Central memory CD8-positive, alpha-beta T cell (primary cell): ENCODE measurements around the gene ZC2HC1C.
A peak's percentile ranks its signal among the peaks of the same experiment; 100 is the strongest.

Experiments
- ATAC-seq: fragments of 150-1000 bp; cut with Tn5 transposase; replicated peaks from 2 replicates; pipeline ENCODE4 v1.10.0; 2022; ENCODE audit warnings: mild to moderate bottlenecking, moderate FRiP score, moderate number of reproducible peaks; ENCODE audit not compliant: poor library complexity, severe bottlenecking; ENCODE audit errors: extremely low read depth
- DNase-seq, 2 donors: peaks; one replicate each; pipeline ENCODE4 v3.0.0; 2021; ENCODE audit warnings: low spot score in 2 of 2
- H3K27ac Mint-ChIP-seq: one replicate; pipeline ENCODE4 v1.8.0; 2022; ENCODE audit warnings: low read depth, mild to moderate bottlenecking, moderate library complexity, mixed read lengths
- H3K27me3 Mint-ChIP-seq: one replicate; pipeline ENCODE4 v1.8.0; 2022; ENCODE audit warnings: mixed read lengths
- H3K36me3 Mint-ChIP-seq: one replicate; pipeline ENCODE4 v1.8.0; 2022; ENCODE audit warnings: mild to moderate bottlenecking, moderate library complexity, mixed read lengths; ENCODE audit not compliant: insufficient read depth
- H3K4me1 Mint-ChIP-seq: one replicate; pipeline ENCODE4 v1.8.0; 2022; ENCODE audit warnings: mixed read lengths
- H3K4me3 Mint-ChIP-seq: one replicate; pipeline ENCODE4 v1.8.0; 2022; ENCODE audit warnings: mild to moderate bottlenecking, moderate library complexity, mixed read lengths
- H3K9me3 Mint-ChIP-seq: one replicate; pipeline ENCODE4 v1.8.0; 2022; ENCODE audit warnings: mixed read lengths

ZC2HC1C gene

DNA sequence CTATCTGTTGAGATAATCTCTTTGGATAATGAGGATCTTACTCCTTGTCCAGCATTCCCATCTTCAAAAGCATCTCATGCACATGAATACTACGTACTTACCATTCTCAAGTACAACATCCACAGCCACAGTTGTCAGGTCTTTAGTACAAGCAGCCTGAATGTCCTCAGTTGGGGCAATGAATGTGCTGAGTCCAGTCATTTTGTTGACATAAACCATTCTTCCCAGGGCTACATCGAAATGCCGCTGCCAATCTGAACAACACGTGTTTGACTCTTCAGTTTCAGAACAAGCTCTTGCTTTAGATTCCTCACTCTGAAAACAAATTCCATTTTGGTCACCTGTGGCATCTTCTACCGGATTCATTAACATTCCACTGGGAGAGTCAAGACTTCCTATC, 23.2 kb upstream of the ZC2HC1C start:
- DNase-seq (no peak), ATAC-seq (no peak)
- Mint-ChIP-seq H3K27ac (no peak overlapping the region), H3K36me3 (peaks cover 17% of the 10 kb centered on the region), H3K27me3 (no peaks in the 10 kb centered on the region), H3K4me3 (no peak overlapping the region), H3K4me1 (peaks cover 51% of the 10 kb centered on the region), H3K9me3 (no peaks in the 10 kb centered on the region)

DNA sequence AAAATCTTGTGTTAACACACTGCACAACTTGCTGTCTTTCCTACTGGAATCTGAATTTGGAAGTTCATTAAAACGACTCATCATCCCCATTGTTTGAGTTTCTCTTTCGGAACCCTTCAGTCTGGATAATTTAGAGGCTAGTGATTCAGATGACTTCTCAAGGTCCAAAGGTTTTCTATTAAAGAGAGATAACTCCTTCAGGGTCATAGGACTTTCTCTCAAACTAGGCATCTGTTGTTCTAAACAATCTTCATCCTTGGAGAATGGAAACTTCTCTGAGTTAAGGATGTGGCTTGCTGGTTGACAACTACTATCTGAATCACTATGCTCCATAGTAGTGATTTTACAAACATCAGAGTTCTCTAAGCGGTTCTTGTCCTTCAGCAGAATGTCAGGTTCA, 22.5 kb upstream of the ZC2HC1C start:
- H3K4me1 Mint-ChIP-seq = peaks cover 51% of the 10 kb centered on the region
- no peak overlapping the region for H3K27ac Mint-ChIP-seq
- no peak for ATAC-seq
- no peaks in the 10 kb centered on the region for H3K9me3 Mint-ChIP-seq
- no peaks in the 10 kb centered on the region for H3K27me3 Mint-ChIP-seq
- peaks cover 20% of the 10 kb centered on the region for H3K36me3 Mint-ChIP-seq
- no peak overlapping the region for H3K4me3 Mint-ChIP-seq
- DNase-seq = no peak

DNA sequence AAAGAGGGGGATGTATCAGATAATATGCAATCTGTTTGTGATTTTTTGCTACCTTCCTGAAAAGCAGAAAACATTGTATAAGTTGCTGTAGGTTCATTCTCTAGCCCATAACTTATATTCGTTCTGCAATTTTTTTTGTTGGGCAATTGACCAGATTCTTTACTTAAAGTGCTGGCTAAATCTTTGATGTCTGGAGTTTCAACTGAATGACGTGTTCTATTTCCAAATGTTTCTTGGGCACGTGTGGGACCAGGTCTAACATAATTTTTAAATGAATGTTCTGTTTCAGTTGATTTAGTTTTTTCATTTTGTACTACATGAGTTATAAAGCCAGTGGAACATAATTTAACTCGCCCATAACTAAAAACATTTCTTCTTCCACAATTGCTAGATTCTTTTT, 21.9 kb upstream of the ZC2HC1C start:
- Mint-ChIP-seq H3K36me3 (peaks cover 20% of the 10 kb centered on the region), H3K27me3 (no peaks in the 10 kb centered on the region), H3K27ac (no peak overlapping the region), H3K4me1 (peaks cover 51% of the 10 kb centered on the region), H3K4me3 (no peak overlapping the region), H3K9me3 (no peaks in the 10 kb centered on the region)
- ATAC-seq (no peak), DNase-seq (no peak)

DNA sequence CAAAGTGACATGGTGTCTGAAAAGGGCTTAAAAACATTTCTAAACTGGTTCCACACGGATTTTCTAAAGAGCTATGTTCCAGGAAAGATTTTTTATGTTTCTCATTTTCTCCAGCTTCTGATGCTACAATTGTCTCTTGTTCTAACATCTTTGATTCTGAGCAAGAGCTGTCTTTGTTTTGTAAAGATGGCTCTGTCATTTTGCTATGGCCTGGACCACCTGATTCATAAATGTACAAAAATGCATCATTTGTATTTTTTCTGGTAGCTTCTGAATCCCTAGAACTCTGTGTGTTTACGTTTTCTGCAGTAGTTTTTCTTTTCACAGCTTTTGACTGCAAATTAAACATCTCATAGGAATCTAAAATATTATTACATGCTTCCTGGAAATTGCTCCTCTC, 21.3 kb upstream of the ZC2HC1C start:
- Mint-ChIP-seq H3K9me3 (no peaks in the 10 kb centered on the region), H3K4me1 (peaks cover 50% of the 10 kb centered on the region), H3K27ac (no peak overlapping the region), H3K4me3 (no peak overlapping the region), H3K27me3 (no peaks in the 10 kb centered on the region), H3K36me3 (peaks cover 21% of the 10 kb centered on the region)
- ATAC-seq (no peak), DNase-seq (no peak)

DNA sequence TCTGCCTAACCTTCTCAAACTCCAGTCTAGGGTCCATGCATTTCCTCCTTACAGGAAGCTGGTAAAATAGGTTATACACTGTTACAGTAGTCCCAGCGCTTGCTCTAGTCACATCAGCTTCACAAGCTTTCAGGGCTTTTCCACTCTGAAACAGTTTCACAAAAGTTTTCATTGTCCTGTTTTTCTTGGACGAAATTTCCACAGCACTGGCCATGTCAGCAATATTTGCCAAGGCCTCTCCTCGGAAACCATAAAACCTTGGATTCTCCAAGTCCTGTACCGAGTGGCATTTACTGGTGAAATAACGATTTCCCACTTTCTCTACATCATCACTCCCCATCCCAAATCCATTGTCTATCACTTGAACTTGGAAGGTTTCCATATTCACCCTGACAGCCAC, 20.3 kb upstream of the ZC2HC1C start:
- Mint-ChIP-seq H3K27ac (no peak overlapping the region), H3K4me1 (peaks cover 46% of the 10 kb centered on the region), H3K4me3 (no peak overlapping the region), H3K36me3 (peaks cover 21% of the 10 kb centered on the region), H3K27me3 (no peaks in the 10 kb centered on the region), H3K9me3 (no peaks in the 10 kb centered on the region)
- no peak for DNase-seq
- ATAC-seq = no peak

DNA sequence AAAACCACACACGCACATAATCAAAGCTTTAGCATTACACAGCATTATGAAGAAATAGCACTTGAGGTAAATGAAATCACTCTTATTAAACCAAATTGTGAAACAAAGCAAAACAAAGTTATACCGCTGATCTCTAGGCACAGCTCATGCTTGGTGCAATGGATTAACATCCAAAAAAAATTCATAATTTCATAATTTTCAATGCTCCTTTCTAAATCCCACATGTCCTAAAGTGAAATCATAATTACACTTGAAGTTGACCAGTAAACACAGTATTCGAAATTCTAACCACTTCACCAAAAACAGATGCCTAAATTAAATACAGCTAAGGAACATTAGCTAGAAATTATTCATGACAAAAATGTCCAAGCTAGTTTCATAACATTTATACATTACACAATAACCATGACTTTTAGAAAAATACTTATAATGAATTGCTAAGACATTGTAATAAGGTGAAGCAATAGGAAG, 19.7 kb upstream of the ZC2HC1C start:
- peak overlapping the region; percentile 88 for H3K4me3 Mint-ChIP-seq
- H3K4me1 Mint-ChIP-seq = peaks cover 40% of the 10 kb centered on the region
- no peak for ATAC-seq
- H3K27me3 Mint-ChIP-seq = no peaks in the 10 kb centered on the region
- no peak for DNase-seq
- peak overlapping the region; percentile 98 for H3K27ac Mint-ChIP-seq
- no peaks in the 10 kb centered on the region for H3K9me3 Mint-ChIP-seq
- H3K36me3 Mint-ChIP-seq = peaks cover 18% of the 10 kb centered on the region

DNA sequence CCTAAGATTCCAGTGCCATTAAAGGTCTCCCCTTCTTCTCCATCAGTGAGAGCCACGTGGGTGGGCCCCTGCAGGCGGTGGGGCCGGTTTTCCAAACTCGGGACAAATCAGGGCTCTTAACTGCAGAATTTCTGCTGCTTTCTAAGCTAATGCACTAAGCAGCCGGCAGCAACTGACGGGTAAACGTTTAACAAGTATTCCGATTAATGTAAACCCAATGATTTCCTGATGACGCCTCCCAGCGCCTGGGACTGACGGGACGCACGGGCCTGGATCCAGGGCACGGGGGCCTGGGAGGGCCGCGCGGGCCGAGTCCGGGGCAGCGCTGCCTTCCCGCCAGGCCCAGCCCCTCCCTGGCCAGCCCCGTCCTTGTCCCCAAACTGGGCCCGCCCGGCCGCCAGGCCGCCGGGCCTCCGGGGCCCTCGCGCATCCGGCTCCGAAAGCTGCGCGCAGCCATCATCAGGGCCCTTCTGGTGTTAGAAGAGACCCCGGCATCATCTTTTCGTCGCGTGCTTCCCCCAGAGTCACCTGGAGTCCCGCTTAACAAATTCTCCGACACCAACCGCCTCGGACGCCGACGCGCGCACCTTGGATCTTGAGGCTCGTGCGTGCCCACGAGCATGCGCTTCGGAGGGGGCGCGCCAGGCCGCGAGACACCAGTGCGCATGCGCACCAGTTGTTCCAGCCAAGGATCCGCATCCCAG, 18.4 kb upstream of the ZC2HC1C start, which contains the start of gene MLH3:
MLH3 (minus strand) TSS at position 616 of the 704 bp plus-strand sequence. CDS start 1,812 bp downstream, outside the sequence.
- ATAC-seq (peak; percentile 79), DNase-seq (peak; percentile 65 to 67)
- H3K27me3 Mint-ChIP-seq = no peaks in the 10 kb centered on the region
- peak within 1 kb of the TSS; percentile 98 for H3K27ac Mint-ChIP-seq
- H3K9me3 Mint-ChIP-seq = no peaks in the 10 kb centered on the region
- H3K4me3 Mint-ChIP-seq = peak within 1 kb of the TSS; percentile 88
- H3K4me1 Mint-ChIP-seq = peaks cover 32% of the 10 kb centered on the region
- peaks cover 18% of the 10 kb centered on the region for H3K36me3 Mint-ChIP-seq

DNA sequence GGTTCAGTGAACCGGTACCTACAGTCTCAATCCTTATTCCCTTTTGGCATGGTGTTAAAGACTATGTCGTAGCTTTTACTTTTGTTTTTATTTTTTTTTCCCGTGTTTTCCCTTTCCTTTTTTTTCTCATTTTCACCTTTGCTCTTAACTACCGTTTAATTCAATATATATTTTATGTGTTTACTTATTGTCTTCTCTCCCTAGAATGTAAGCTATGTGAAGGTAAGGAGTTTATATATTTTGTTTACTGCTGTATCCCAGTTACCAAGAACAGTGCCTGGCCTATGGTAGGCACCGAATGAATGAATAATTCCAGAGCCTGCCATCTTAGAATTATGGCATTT, 17.9 kb upstream of the ZC2HC1C start:
- Mint-ChIP-seq H3K4me1 (peaks cover 29% of the 10 kb centered on the region), H3K36me3 (peaks cover 18% of the 10 kb centered on the region), H3K9me3 (no peaks in the 10 kb centered on the region), H3K27me3 (no peaks in the 10 kb centered on the region), H3K27ac (peak overlapping the region; percentile 98), H3K4me3 (peak overlapping the region; percentile 88)
- no peak for ATAC-seq
- no peak for DNase-seq

DNA sequence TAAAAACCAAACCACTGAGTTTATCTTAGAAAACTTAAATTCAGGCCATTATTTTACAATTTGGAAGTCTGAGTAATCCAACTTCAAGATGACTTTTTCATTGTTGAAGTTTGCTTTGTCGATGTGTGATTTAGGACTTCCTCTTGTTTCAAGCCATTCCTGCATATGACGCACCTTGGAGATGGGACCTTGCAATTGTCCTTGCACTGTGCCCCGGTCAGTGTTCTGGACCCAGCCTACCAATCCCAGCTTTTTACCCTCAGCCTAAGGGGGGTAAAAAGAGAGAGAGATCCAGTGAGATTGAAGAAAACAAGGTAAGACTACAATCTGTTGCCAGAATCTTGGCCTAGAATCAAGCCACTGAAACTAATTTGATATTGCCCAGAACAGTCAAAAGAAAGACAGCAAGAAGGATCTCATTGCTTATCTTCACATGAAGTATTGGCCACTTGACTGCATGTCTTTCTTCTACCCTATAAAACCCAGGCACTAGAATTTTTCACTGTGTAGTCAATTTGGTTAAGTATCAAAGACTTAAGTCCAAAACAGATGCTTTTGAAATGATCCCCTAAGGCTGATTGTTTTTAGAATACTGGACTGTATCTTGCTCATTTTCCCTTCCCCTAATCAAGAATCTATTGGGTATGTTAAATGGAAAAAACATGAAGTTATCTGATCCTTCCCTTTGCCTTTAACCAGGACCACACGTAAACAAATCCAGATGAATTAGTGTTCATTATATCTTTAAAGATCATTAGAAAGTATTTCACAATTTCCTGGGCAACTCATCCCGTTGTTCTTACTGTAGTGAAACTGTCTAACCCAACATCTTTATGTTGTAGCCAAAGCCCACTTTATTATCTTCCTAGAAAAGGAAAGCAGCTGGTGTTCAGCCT, 15.8 kb upstream of the ZC2HC1C start:
- ATAC-seq (no peak), DNase-seq (no peak)
- H3K4me3 Mint-ChIP-seq = no peak overlapping the region
- H3K4me1 Mint-ChIP-seq = peaks cover 18% of the 10 kb centered on the region
- H3K9me3 Mint-ChIP-seq = no peaks in the 10 kb centered on the region
- H3K36me3 Mint-ChIP-seq = peaks cover 18% of the 10 kb centered on the region
- H3K27me3 Mint-ChIP-seq = no peaks in the 10 kb centered on the region
- peak overlapping the region; percentile 98 for H3K27ac Mint-ChIP-seq

DNA sequence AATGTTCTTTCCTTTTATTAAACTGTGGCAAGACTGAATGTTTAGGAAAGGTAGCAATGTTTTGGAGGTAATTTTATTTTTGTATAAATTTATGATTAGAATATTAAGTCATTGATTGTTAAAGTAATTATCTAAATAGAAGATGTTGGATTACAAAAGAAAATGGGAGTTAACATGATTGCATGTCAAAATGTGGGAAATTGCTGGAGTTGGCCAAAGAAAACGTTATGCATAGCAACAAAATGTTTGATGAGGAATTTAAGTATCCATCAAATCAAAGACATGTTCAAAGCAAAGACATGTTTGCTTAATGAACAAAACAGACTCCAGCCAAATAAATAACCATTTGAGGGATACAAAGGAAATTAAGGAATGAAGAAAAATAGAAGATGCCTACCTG, 15.0 kb upstream of the ZC2HC1C start:
- Mint-ChIP-seq H3K27me3 (no peaks in the 10 kb centered on the region), H3K36me3 (peaks cover 19% of the 10 kb centered on the region), H3K4me1 (peaks cover 17% of the 10 kb centered on the region), H3K4me3 (no peak overlapping the region), H3K27ac (no peak overlapping the region), H3K9me3 (no peaks in the 10 kb centered on the region)
- ATAC-seq = no peak
- no peak for DNase-seq

DNA sequence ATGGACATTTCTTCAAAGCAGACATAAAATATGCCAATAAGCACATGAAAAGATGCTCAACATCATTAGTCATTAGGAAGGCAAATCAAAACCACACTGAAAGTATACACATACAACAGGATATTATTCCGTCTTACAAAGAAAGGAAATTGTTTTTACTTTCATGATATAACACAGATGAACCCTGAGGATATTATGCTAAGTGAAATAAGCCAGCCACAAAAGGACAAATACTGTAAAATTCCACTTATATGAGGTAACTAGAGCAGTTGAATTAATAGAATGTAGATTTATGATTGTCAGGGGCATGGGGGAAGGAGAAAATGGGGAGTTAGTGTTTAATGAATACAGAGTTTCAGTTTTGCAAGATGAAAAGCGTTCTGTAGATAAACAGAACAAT, 9.8 kb upstream of the ZC2HC1C start:
- no peak for ATAC-seq
- no peak for DNase-seq
- H3K27ac Mint-ChIP-seq = no peak overlapping the region
- no peaks in the 10 kb centered on the region for H3K27me3 Mint-ChIP-seq
- no peaks in the 10 kb centered on the region for H3K9me3 Mint-ChIP-seq
- no peak overlapping the region for H3K4me3 Mint-ChIP-seq
- peaks cover 29% of the 10 kb centered on the region for H3K4me1 Mint-ChIP-seq
- H3K36me3 Mint-ChIP-seq = peaks cover 11% of the 10 kb centered on the region

DNA sequence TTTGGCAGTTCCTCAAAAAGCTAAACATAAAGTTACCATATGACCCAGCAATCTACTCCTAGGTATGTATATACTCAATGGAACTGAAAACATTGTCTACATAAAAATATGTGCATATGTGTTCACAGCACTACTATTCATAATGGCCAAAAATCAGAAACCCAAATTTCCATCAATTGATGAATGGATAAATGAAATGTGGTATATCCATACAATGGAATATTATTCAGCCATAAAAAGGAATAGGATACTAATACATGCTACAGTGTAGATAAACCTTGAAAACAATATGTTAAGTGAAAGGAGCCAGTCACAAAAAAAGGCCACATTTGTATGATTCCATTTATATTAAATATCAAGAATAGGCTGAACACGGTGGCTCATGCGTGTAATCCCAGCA, 9.0 kb upstream of the ZC2HC1C start:
- DNase-seq (no peak), ATAC-seq (no peak)
- Mint-ChIP-seq H3K4me1 (peaks cover 29% of the 10 kb centered on the region), H3K36me3 (peaks cover 11% of the 10 kb centered on the region), H3K27ac (no peak overlapping the region), H3K27me3 (no peaks in the 10 kb centered on the region), H3K4me3 (no peak overlapping the region), H3K9me3 (no peaks in the 10 kb centered on the region)

DNA sequence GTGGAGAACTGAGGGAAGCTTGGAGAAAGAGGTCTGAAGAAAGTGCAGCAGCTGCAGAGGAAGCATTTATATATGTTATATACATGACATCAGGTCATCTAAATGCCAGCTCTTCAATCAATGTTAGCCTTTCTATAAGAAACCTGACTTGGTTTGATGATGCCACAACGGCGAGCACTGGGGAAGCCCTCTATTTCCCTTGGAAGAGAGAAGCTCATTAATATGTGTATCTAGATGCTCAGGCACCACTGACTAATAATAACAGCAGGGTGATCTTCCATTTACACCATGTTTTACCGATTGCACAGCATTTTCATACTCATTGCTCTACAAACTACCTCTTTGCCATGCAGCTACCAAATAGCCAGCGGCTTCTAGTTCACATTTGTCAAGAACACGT, 6.4 kb upstream of the ZC2HC1C start:
- ATAC-seq (peak; percentile 16), DNase-seq (no peak)
- Mint-ChIP-seq H3K4me3 (peak overlapping the region; percentile 99), H3K9me3 (no peaks in the 10 kb centered on the region), H3K27ac (peak overlapping the region; percentile 99), H3K27me3 (no peaks in the 10 kb centered on the region), H3K4me1 (peaks cover 23% of the 10 kb centered on the region), H3K36me3 (peaks cover 11% of the 10 kb centered on the region)
